ENCODE results near the gene C20orf96. TPM values are rescaled to one million over a fixed set of nuclear protein-coding genes. Genes with fewer than 3 reads are reported as not detected.

The C20orf96 gene
- total RNA-seq = 2.3 and 6.0 TPM in 2 replicates

GRCh38 chr20:290084-290831, at the start of gene C20orf96:
Gene C20orf96, minus strand, starts transcription at chr20:290750. Its CDS starts 140 bp downstream, at chr20:290610.

GRCh38 chr20:325045-325888, 34.7 kb upstream of the C20orf96 start, which contains the start of gene SOX12:
Gene SOX12, plus strand, starts transcription at chr20:325552. Its CDS starts 373 bp downstream, at chr20:325925.

DNA sequence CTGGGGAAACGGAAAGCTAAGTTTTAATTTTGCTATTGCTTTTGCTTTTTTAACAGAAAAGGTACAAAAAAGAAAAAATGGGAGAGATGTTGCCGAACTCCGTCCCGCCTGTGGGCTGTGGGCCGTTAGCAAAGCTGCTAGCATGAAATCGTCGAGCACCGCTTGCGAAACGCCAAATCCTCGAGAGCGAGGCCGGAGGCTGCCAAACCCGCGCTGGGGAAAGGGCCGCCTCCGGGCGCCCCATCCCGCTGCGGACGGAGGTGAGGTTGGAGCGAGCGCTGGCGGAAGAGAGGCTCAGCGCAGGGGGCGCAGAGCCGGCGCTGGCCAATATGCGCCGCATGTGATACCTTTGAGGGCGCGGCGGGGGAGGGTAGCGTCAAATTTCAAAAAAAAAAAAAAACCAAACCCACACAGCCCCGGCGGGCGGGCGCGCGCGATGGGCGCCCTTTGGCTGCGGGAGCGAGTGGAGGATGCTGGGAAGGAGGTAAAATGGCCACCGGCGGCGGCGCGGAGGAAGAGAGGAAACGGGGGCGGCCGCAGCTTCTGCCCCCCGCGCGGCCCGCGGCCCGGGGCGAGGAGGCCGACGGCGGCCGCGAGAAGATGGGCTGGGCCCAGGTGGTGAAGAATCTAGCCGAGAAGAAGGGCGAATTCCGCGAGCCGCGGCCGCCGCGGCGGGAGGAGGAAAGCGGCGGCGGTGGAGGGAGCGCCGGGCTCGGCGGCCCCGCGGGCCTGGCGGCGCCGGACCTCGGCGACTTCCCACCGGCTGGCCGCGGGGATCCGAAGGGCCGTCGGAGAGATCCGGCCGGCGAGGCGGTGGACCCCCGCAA, 6.8 kb upstream of the C20orf96 start, which contains the start of gene ZCCHC3:
ZCCHC3 (plus strand) TSS at position 473 of the 827 bp plus-strand sequence; CDS start at position 490, 17 bp downstream.

GRCh38 chr20:257419-257818, 33.1 kb downstream of the C20orf96 start, which contains the start of gene DEFB132:
Gene DEFB132, plus strand, starts transcription at chr20:257724. Its CDS starts 55 bp downstream, at chr20:257779.

DNA sequence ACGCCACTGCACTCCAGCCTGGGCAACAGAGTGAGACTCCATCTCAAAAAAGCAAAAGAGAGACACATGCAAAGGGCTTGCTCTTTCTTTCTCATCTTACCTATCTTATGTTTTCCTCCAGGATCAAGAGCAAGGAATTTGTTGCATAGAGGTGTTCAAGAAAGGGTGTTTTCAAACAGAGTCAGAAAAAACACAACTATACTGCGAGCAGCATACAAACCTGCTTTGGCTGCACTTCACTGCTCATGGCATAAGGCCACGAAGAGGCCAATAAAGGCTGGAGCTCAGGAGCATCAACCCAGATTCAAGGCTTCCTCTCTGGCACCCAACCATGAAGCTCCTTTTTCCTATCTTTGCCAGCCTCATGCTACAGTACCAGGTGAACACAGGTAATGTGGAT, 63.6 kb downstream of the C20orf96 start, which contains the start of gene DEFB129:
DEFB129 (plus strand) TSS at position 301 of the 400 bp plus-strand sequence; CDS start at position 332, 31 bp downstream.

Other genes with a start within 250 kb of the C20orf96 start
- not detected in 2 replicates for gene DEFB125, start 203.1 kb downstream of the C20orf96 start, total RNA-seq
- gene DEFB126, start 148.2 kb downstream of the C20orf96 start, total RNA-seq = not detected in 2 replicates
- not detected in 2 replicates for gene DEFB127, start 133.3 kb downstream of the C20orf96 start, total RNA-seq
- not detected in 2 replicates for gene DEFB128, start 101.0 kb downstream of the C20orf96 start, total RNA-seq
- gene DEFB129, start 63.5 kb downstream of the C20orf96 start, total RNA-seq = not detected in 2 replicates
- not detected in 2 replicates for gene DEFB132, start 33.0 kb downstream of the C20orf96 start, total RNA-seq
- gene ZCCHC3, start 6.8 kb upstream of the C20orf96 start, total RNA-seq = 11.4 and 17.1 TPM in 2 replicates
- gene SOX12, start 34.8 kb upstream of the C20orf96 start, total RNA-seq = 11.2 and 23.3 TPM in 2 replicates
- gene NRSN2, start 56.4 kb upstream of the C20orf96 start, total RNA-seq = 106 and 114 TPM in 2 replicates
- gene TRIB3, start 90.0 kb upstream of the C20orf96 start, total RNA-seq = 133 and 137 TPM in 2 replicates
- gene RBCK1, start 117.5 kb upstream of the C20orf96 start, total RNA-seq = 138 and 152 TPM in 2 replicates
- 25.1 and 27.0 TPM in 2 replicates for gene TBC1D20, start 171.8 kb upstream of the C20orf96 start, total RNA-seq

All from mesangial cell (primary cell).